Colon (tissue), 2 donors: ENCODE results near the gene DUS2.

Source experiments
- FAIRE-seq: peaks from 2 replicates; lab custom pipeline; 2012; peaks lifted over from hg19 to GRCh38; lab: Jason Lieb, UNC
- donor health status: control.
- donor health status: control.

DUS2 gene

DNA sequence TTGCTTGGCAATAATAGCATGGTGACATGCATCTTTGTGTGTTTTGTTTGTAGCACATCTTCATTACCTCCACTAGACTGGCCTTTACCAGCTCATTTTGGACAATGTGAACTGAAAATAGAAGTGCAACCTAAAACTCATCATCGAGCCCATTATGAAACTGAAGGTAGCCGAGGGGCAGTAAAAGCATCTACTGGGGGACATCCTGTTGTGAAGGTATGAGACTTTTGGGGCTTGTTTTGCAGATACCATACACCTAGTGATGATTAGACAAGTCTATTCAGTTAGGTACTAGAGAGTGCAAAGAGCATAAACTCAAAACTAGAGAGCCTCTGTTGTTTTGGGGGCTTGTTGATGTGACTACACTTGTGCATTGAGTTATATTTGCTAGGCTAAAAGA is 103.3 kb downstream of the DUS2 start:
- FAIRE-seq, result no peak

DNA sequence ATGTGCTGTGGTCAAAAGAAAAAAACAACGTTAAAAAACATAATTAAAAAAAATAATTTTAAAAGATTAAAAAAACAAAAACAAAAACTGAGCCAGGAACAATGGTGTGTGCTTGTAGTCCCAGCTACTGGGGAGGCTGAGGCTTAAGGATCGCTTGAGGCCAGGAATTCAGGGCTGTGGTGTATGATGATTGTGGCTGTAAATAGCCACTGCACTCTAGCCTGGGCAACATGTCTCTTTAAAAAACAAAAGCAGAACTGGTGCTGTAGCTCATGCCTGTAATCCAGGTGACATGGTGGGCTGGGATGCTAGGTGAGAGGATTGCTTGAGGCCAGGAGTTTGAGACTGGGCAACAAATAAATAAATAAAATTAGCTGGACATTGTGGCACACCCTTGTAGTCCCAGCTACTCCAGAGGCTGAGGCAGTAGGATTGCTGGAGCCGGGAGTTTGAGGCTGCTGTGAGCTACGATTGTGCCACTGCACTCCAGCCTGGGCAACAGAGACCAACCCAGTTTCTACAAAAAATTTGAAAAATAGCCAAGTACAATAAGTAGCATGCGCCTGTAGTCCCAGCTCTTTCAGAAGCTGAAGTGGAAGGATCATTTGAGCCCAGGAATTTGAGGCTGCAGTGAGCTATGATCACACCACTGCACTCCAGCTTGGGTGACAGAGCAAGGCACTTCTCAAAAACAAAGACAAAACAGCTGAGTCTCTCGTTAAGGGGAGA is 105.7 kb downstream of the DUS2 start:
- FAIRE-seq, result no peak
